Gastrocnemius medialis (tissue), 4 donors: ENCODE data around the gene POLR3B.

ENCODE experiments used
- POLR2A ChIP-seq, 2 donors: fragments of 450-650 bp; IDR thresholded peaks; one replicate each; pipeline ENCODE4 v1.6.1; 2017; ENCODE audit warnings: antibody characterized with exemption in 2 of 2, mild to moderate bottlenecking in 2 of 2, moderate library complexity in 2 of 2
- TF ChIP-seq, protein P1 (sequence below), 5 experiments: fragments of 450-650 bp in 3 of 5; fragments of 200-600 bp in 2 of 5; sonication (generic) in 2 of 5; IDR thresholded peaks in 4 of 5; conservative IDR thresholded peaks in 1 of 5; 1 replicate in 4 of 5; 2 replicates in 1 of 5; pipeline ENCODE4 v1.5.1; 2016 to 2019; ENCODE audit warnings: antibody characterized with exemption in 5 of 5, mild to moderate bottlenecking in 3 of 5, moderate library complexity in 3 of 5

DNA sequence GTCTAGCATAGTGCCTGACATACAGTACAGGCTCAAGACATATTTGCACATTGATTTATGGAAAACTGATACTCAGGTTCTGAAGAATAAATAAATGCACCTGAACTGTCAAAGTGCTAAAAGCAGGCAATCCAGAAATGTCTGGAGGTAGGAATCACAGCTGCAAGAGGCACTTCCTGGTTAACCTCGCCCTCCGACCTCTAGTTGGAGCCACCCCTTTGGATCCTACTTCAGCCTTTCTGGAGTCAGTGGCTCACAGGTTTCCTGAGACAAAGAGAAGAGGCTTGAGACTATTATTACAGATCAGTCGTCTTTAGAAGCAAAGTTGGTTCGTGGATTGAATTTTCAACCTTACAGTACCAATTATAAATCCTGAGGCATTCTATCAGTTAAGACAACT, 42.0 kb upstream of the POLR3B start:
- TF ChIP-seq, protein P1, sequence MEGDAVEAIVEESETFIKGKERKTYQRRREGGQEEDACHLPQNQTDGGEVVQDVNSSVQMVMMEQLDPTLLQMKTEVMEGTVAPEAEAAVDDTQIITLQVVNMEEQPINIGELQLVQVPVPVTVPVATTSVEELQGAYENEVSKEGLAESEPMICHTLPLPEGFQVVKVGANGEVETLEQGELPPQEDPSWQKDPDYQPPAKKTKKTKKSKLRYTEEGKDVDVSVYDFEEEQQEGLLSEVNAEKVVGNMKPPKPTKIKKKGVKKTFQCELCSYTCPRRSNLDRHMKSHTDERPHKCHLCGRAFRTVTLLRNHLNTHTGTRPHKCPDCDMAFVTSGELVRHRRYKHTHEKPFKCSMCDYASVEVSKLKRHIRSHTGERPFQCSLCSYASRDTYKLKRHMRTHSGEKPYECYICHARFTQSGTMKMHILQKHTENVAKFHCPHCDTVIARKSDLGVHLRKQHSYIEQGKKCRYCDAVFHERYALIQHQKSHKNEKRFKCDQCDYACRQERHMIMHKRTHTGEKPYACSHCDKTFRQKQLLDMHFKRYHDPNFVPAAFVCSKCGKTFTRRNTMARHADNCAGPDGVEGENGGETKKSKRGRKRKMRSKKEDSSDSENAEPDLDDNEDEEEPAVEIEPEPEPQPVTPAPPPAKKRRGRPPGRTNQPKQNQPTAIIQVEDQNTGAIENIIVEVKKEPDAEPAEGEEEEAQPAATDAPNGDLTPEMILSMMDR (IDR thresholded peaks at IDR 0.05 in 4 of 5, conservative IDR thresholded peaks at IDR 0.05 in 1 of 5), result no peak
- TF ChIP-seq POLR2A (IDR thresholded peaks at IDR 0.05), result no peak
